Activated CD8-positive, alpha-beta memory T cell treated with anti-CD3 and anti-CD28 coated beads for 1 hour (primary cell): ENCODE measurements around the gene GALR2.

Experiments
- DNase-seq, 2 donors: peaks; one replicate each; pipeline ENCODE4 v3.0.0-alpha.2; 2020; ENCODE audit warnings: low read depth in 1 of 2; ENCODE audit errors: extremely low read depth in 1 of 2

The GALR2 gene

GRCh38 chr17:76123749-76124581, 49.4 kb downstream of the GALR2 start:
- DNase-seq: no peak

DNA sequence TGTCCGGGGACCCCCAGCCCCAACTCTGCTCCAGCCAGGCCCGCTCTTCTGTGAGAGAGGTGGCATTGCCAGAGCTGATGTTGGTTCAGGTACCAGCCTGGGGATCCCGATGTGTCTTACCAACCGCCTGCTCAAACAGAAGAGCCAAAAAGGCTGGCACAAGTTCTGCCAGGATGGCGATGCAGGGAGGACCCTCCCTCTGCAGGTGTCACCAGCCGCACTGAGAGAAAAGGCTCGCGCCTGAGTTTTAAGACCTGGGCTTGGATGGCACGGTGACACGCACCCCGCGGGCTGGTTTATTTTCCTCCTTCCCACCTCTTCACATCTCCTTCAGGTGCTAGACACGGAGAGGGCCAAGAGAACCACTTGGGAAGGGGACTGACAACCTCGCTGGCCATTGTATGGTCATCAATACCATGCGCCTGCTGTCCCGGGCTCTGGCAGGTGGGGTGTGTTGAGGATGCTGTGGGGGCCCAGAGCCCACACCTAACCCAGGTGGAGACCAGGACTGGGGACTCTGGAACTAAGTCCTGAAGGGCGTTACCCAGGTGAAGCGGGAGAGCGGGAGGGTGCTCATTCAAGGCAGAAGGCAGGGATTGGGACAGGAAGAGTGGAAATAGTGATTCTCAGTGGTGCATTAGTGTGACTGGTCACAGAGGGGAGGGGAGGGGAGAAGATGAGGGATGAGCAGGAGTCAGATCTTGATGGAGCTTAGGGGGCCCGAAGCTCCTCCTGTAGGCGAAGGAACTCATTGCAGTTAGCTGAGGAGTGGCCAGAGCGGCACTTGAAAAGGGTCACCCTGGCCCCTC, 50.2 kb downstream of the GALR2 start:
- no peak for DNase-seq

DNA sequence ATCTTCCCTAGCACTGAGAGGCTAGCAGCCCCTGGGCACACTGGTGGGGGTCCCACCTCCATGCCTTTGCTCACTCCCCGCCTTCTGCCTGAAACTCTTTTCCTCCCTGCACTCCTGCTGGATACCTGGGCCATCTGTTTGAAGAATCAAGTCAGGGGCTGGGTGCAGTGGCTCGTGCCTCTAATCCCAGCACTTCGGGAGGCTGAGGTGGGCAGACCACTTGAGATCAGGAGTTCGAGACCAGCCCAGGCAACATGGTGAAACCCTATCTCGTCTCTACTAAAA, 50.8 kb downstream of the GALR2 start:
- DNase-seq: no peak

GRCh38 chr17:76125922-76126321, 51.3 kb downstream of the GALR2 start:
- no peak for DNase-seq
